Endodermal cell (in vitro differentiated cells): Measurements from ENCODE around the gene SART3. TPM values are rescaled to one million over a fixed set of nuclear protein-coding genes. Genes with fewer than 3 reads are reported as not detected.

Source experiments
- DNase-seq: peaks from one replicate; pipeline ENCODE4 v3.0.0-alpha.2; 2017
- H3K27ac ChIP-seq: 2 replicates; pipeline ENCODE4 v1.5.1; 2013; ENCODE audit warnings: mild to moderate bottlenecking, low read depth, low read length, moderate library complexity
- H3K27me3 ChIP-seq: 2 replicates; pipeline ENCODE4 v1.6.1; 2013; ENCODE audit warnings: mild to moderate bottlenecking, low read length, moderate library complexity; ENCODE audit not compliant: insufficient read depth, control insufficient read depth, poor library complexity, severe bottlenecking
- H3K36me3 ChIP-seq: 2 replicates; pipeline ENCODE4 v1.7.0; 2013; ENCODE audit warnings: mild to moderate bottlenecking, low read length, moderate library complexity; ENCODE audit not compliant: control insufficient read depth, insufficient read depth
- H3K4me1 ChIP-seq: one replicate; pipeline ENCODE4 v1.7.0; 2013; ENCODE audit warnings: low read length; ENCODE audit not compliant: control insufficient read depth, insufficient read depth
- H3K4me3 ChIP-seq: 2 replicates; pipeline ENCODE4 v1.5.1; 2013; ENCODE audit warnings: mild to moderate bottlenecking, low read length, moderate library complexity
- H3K9ac ChIP-seq: 2 replicates; pipeline ENCODE4 v1.6.1; 2013; ENCODE audit warnings: mild to moderate bottlenecking, low read length, moderate library complexity; ENCODE audit not compliant: poor library complexity, severe bottlenecking; ENCODE audit errors: extremely low read depth
- H3K9me3 ChIP-seq: 2 replicates; pipeline ENCODE4 v1.6.1; 2013; ENCODE audit warnings: mild to moderate bottlenecking, low read length, moderate library complexity; ENCODE audit not compliant: control insufficient read depth
- H3K27ac Mint-ChIP-seq: 2 replicates; pipeline ENCODE4 v1.8.0; 2020; ENCODE audit warnings: mixed read lengths
- H3K27me3 Mint-ChIP-seq: 2 replicates; pipeline ENCODE4 v1.8.0; 2021; ENCODE audit warnings: mild to moderate bottlenecking, mixed read lengths; ENCODE audit not compliant: insufficient read depth
- H3K36me3 Mint-ChIP-seq: 2 replicates; pipeline ENCODE4 v1.8.0; 2020; ENCODE audit warnings: low read depth, mixed read lengths
- H3K4me1 Mint-ChIP-seq: 2 replicates; pipeline ENCODE4 v1.8.0; 2020; ENCODE audit warnings: mixed read lengths
- H3K4me3 Mint-ChIP-seq: 2 replicates; pipeline ENCODE4 v1.8.0; 2020; ENCODE audit warnings: mild to moderate bottlenecking, moderate library complexity, mixed read lengths
- H3K9me3 Mint-ChIP-seq: 2 replicates; pipeline ENCODE4 v1.8.0; 2020; ENCODE audit warnings: mild to moderate bottlenecking, mixed read lengths
- WGBS, 2 experiments: methylation state at CpG; one replicate each; pipeline versions ENCODE4 v1.1.5 to v1.1.7; 2013; ENCODE audit warnings: missing lambda C conversion rate in 2 of 2, mixed read lengths in 1 of 2; ENCODE audit not compliant: insufficient coverage in 1 of 2, insufficient read length in 1 of 2; 5-methylcytosine and 5-hydroxymethylcytosine counted together
- long read RNA-seq, 4 experiments: library from polyadenylated mRNA in 2 of 4; library from RNA in 1 of 4; library from capped mRNA in 1 of 4; stranded (forward) in 3 of 4; unstranded in 1 of 4; transcript quantifications; one replicate each; pipeline ENCODE4 v2.0.0, GENCODE V29; 2020 to 2021; ENCODE audit warnings: inconsistent platforms in 1 of 4
- polyA plus RNA-seq, 2 experiments: library from polyadenylated mRNA; stranded (reverse); fragments of 50-300 nt; gene quantifications; one replicate each; pipeline ENCODE4 v1.2.3, GENCODE V29; 2013
- total RNA-seq, 2 donors: library from RNA; stranded (reverse); fragmentation: NEBNext Ultra II Directional in 1 of 2; extraction: Animal tissue kit (Norgen Biotek cat#: 25700) in 1 of 2; gene quantifications; 2 replicates in 1 of 2; 3 replicates in 1 of 2; pipeline ENCODE4 v1.2.1, GENCODE V29; 2021
- TF ChIP-seq, protein P1 (sequence below): fragments of 200-600 bp; sonication (generic); conservative IDR thresholded peaks from 2 replicates; pipeline ENCODE4 v1.5.0; 2021; ENCODE audit warnings: antibody characterized with exemption, mild to moderate bottlenecking

SART3 gene, protein sequence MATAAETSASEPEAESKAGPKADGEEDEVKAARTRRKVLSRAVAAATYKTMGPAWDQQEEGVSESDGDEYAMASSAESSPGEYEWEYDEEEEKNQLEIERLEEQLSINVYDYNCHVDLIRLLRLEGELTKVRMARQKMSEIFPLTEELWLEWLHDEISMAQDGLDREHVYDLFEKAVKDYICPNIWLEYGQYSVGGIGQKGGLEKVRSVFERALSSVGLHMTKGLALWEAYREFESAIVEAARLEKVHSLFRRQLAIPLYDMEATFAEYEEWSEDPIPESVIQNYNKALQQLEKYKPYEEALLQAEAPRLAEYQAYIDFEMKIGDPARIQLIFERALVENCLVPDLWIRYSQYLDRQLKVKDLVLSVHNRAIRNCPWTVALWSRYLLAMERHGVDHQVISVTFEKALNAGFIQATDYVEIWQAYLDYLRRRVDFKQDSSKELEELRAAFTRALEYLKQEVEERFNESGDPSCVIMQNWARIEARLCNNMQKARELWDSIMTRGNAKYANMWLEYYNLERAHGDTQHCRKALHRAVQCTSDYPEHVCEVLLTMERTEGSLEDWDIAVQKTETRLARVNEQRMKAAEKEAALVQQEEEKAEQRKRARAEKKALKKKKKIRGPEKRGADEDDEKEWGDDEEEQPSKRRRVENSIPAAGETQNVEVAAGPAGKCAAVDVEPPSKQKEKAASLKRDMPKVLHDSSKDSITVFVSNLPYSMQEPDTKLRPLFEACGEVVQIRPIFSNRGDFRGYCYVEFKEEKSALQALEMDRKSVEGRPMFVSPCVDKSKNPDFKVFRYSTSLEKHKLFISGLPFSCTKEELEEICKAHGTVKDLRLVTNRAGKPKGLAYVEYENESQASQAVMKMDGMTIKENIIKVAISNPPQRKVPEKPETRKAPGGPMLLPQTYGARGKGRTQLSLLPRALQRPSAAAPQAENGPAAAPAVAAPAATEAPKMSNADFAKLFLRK
- 10 to 100 TPM; 83.5 to 86.2 TPM for total RNA-seq
- 57.5 TPM for polyA plus RNA-seq (2013, experiment 1 of 2)
- polyA plus RNA-seq (2013, experiment 2 of 2), result 50.7 TPM
- long read RNA-seq, experiment 1, full-length matches to known transcripts, result 1 of 28 reads
- long read RNA-seq, experiment 1, partial matches to known transcripts, result 18 of 28 reads
- long read RNA-seq, experiment 1, other reads (novel, unspliced or antisense), result 9 of 28 reads
- long read RNA-seq, experiment 2, full-length matches to known transcripts, result 52 of 88 reads
- long read RNA-seq, experiment 2, partial matches to known transcripts, result 12 of 88 reads
- long read RNA-seq, experiment 2, other reads (novel, unspliced or antisense), result 24 of 88 reads
- long read RNA-seq, experiment 3, full-length matches to known transcripts, result 98 of 233 reads
- long read RNA-seq, experiment 3, partial matches to known transcripts, result 91 of 233 reads
- long read RNA-seq, experiment 3, other reads (novel, unspliced or antisense), result 44 of 233 reads
- long read RNA-seq, experiment 4, full-length matches to known transcripts, result 3 of 33 reads
- long read RNA-seq, experiment 4, partial matches to known transcripts, result 25 of 33 reads
- long read RNA-seq, experiment 4, other reads (novel, unspliced or antisense), result 5 of 33 reads

DNA sequence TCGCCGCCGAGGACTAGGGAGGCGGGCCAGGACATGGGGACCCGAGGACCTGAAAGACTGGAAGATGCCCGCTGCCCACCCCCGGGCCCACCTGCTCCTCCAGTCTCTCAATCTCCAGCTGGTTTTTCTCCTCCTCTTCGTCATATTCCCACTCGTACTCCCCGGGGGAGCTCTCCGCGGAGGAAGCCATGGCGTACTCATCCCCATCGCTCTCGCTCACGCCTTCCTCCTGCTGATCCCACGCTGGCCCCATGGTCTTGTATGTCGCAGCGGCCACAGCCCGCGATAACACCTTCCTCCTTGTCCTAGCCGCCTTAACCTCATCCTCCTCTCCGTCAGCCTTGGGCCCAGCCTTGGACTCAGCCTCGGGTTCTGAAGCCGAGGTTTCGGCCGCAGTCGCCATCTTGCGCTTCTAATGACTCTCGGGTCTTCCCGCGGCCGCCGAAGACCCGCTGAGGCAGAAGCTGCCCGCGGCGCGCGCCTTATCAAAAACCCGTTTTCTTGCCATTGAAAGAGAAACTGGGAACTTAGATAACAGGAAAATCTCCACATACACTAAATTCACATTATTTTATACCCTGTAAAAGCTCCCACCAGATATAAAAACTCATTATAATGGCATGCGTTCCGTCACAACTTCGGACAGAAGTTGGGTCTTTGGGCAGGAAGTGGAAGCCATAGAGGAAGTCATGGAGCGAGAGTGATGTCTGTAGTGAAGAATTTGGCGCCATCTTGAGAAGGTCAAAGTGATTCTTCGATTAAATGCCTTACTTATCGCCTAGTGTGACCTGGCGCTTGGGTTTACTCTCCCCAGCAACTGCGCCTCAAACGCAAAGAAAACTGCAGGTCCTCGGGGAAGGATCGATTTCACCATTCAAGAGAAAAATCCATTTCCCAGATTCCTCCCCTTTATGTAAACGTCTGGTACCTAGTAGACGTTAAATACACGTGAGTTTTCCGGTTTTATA is at the start of gene SART3:
SART3 (minus strand) TSS at position 422 of the 968 bp plus-strand sequence; CDS start at position 403, 19 bp downstream.
- peak within 1 kb of the TSS; percentile 98 for H3K9ac ChIP-seq
- Mint-ChIP-seq H3K27ac (peak within 1 kb of the TSS; percentile 100), H3K27me3 (no peaks in the 10 kb centered on the region), H3K4me1 (peaks cover 15% of the 10 kb centered on the region), H3K36me3 (peaks cover 34% of the 10 kb centered on the region), H3K9me3 (no peaks in the 10 kb centered on the region), H3K4me3 (peak within 1 kb of the TSS; percentile 94)
- peak within 1 kb of the TSS; percentile 94 for H3K4me3 ChIP-seq
- H3K27me3 ChIP-seq, result no peaks in the 10 kb centered on the region
- H3K36me3 ChIP-seq, result peaks cover 40% of the 10 kb centered on the region
- TF ChIP-seq, protein P1, sequence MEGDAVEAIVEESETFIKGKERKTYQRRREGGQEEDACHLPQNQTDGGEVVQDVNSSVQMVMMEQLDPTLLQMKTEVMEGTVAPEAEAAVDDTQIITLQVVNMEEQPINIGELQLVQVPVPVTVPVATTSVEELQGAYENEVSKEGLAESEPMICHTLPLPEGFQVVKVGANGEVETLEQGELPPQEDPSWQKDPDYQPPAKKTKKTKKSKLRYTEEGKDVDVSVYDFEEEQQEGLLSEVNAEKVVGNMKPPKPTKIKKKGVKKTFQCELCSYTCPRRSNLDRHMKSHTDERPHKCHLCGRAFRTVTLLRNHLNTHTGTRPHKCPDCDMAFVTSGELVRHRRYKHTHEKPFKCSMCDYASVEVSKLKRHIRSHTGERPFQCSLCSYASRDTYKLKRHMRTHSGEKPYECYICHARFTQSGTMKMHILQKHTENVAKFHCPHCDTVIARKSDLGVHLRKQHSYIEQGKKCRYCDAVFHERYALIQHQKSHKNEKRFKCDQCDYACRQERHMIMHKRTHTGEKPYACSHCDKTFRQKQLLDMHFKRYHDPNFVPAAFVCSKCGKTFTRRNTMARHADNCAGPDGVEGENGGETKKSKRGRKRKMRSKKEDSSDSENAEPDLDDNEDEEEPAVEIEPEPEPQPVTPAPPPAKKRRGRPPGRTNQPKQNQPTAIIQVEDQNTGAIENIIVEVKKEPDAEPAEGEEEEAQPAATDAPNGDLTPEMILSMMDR, result no peak
- DNase-seq, result peak; percentile 93
- H3K9me3 ChIP-seq, result no peaks in the 10 kb centered on the region
- WGBS, 2 experiments, result 0 to 1% methylated on average over 38 to 57 of the region's 57 CpGs
- no peaks in the 10 kb centered on the region for H3K4me1 ChIP-seq
- peak within 1 kb of the TSS; percentile 98 for H3K27ac ChIP-seq

DNA sequence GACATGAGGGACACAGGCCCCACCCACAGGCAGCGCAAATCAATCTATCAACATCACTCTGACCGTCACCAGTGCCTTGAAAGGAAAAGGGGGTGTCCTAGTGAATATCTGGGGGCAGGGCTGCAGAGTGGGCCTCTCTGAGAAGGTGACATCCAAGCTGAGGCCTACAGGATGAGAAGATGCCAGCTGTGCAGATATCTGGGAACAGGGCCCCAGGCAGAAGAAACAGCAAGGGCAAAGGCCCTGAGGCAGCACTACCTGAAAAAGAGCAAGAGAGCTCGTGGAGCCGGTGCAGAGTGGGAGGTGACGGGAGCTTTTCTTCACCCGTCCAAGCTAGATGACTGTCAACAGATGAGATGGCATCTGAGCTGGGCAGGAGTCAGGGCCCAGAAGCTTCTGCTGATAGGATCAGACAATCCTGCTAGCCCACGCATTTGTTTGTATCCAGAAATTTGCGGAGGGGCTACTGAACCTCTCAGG is 49.4 kb upstream of the SART3 start:
- Histone ChIP-seq H3K27me3 (no peaks in the 10 kb centered on the region), H3K36me3 (no peaks in the 10 kb centered on the region), H3K4me1 (no peaks in the 10 kb centered on the region), H3K4me3 (no peak overlapping the region), H3K27ac (no peak overlapping the region), H3K9me3 (no peaks in the 10 kb centered on the region), H3K9ac (no peak overlapping the region)
- WGBS, 2 experiments, result 91 to 93% methylated on average over 6 to 8 of the region's 8 CpGs
- Mint-ChIP-seq H3K27me3 (no peaks in the 10 kb centered on the region), H3K9me3 (no peaks in the 10 kb centered on the region), H3K36me3 (no peaks in the 10 kb centered on the region), H3K4me3 (no peak overlapping the region), H3K4me1 (no peaks in the 10 kb centered on the region), H3K27ac (no peak overlapping the region)
- TF ChIP-seq, protein P1, result no peak
- no peak for DNase-seq
